GM18517 (cell line): ENCODE results near the gene NACC2.

Source experiments
- ATAC-seq: cut with Tn5 transposase; IDR thresholded peaks from one replicate; pipeline ENCODE4 v1.9.1; 2021; ENCODE audit warnings: mild to moderate bottlenecking, moderate library complexity; ENCODE audit not compliant: unreplicated experiment

Gene NACC2

DNA sequence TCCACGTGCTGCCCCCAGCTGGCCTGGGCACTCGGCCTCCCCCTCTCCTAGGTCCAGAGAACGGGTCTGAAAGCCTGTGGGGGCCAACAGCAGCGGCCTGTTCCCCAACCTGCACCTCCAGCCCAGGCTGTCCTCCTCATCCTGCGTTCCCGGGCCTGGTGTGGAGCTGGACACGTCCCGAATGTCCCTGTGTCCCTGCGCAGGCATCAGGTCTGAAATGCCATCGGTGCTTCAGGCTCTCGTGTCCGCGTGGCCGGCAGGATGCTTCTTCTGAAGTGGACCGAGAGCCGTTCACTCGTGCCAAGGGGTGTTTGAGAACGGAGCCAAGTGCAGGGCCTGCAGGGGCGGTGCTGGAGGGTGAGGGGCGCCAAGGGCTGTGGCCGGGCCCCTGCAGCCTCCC lies 109.2 kb downstream of the NACC2 start:
- ATAC-seq: no peak

DNA sequence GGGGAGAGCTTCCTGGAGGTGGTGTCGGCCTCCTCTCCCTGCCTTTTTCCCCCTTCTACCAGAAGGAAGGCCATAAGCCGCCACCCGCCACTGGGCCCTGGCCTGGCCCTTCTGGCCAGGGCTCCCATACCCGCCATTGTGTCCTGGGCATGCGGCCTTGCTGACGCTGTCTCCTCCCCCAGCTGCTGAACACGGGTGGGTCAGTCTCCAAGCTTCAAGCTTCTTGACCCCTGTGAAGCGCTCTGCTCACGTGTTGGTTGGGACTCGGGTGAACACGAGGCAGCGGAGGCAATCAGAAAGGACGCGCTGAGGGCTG lies 109.7 kb downstream of the NACC2 start:
- ATAC-seq: no peak

DNA sequence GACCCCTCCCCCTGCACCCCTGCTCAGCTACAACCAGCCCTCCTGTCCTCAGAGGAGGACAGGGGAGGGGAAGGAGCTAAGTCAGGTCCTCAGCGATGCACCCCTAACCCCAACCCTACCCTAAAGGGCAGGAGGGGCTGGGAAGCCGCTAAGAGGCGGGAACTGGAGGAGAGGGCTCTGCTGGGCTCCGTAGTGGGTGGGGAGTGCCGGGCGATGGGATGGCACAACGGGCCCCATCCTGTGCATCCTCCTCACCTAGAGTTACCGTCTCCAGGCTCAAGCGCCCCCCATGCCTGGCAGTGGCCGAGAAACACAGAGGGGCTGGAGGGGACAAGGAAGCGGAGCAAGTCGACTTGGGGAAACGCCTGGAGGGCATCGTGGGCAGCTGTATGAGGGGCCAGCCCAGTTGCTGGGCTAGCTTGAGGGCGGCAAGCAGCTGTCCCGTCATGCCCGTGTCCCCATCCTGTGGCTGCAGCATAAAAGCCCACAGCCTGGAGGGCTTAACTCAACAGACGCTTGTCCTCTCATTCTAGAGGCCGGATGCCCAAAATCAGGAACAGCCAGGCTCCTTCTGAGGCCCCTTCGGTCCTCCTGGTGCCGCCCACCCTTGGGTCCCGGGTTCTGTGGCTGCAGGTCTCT lies 110.9 kb downstream of the NACC2 start:
- ATAC-seq: no peak

DNA sequence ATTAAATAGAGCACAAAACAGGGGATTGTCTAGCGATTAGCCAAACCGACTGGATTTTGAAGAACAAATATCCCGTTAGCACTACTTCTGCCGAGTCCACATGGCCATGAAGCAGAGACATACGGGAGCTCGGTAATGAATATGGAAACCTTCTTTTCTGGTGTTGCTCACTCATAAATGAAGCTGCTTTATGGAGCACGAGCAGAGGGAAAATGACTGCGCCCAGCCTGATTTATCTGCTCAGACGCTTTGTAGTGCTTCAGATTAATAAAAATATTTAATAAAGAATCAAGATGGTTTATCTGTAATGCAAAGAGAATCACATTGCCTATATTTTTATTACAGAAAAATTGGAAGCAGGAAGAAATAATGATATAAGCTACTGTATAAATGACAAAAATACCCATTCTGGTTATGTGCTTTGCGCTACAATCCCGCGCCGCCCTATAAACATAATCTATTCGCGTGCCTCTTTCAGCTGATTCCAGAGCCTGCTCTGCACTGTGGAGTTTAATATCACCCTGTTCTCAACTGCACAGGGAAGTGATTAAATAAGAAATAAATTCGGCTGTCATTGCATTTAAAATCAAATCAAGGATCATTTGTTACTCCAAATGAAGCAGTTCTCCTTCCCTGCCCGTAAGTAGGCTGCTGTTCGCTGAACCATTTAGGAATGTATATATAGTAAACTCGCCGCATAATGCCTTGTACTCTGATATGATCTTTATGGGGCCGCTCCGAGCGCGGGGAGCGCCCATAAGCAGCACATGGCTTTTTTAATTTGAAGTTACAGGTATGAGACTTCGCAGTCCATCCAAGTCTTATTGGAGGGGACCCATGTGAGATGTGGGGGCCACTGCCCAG lies 111.6 kb downstream of the NACC2 start:
- no peak for ATAC-seq

DNA sequence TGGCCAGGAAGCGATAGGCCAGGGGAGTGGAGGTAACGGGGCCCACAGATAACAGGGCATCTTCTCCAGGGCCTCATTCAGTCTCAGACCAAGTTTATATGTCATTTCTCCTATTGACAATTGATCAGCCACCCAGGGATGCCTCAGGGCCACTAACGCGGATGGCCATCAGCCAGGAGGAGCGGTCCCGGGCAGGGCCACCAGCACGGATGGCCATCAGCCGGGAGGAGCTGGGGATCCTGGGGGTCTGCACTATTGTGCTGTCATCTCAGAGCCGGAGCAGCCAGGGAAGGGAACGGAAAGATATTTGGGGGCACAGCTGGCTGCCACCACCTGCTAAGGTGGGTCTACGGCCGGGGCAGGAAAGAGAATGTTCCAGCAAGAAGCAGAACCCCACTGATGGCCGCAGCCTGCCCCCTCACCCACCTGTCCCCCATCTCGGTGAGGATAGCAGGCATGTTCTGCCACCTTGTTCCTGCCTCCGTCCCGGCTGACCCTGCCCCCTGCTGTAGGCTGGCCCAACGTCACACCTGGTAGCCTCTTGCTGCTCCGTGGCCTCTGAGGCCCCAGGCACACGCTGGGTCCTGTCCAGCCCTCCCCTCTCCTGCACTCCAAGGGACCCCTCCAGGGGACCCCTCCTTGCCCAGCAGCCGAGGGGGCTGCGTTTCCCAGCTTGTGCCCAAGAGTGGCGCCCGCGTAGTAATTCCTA lies 112.4 kb downstream of the NACC2 start:
- ATAC-seq: no peak

DNA sequence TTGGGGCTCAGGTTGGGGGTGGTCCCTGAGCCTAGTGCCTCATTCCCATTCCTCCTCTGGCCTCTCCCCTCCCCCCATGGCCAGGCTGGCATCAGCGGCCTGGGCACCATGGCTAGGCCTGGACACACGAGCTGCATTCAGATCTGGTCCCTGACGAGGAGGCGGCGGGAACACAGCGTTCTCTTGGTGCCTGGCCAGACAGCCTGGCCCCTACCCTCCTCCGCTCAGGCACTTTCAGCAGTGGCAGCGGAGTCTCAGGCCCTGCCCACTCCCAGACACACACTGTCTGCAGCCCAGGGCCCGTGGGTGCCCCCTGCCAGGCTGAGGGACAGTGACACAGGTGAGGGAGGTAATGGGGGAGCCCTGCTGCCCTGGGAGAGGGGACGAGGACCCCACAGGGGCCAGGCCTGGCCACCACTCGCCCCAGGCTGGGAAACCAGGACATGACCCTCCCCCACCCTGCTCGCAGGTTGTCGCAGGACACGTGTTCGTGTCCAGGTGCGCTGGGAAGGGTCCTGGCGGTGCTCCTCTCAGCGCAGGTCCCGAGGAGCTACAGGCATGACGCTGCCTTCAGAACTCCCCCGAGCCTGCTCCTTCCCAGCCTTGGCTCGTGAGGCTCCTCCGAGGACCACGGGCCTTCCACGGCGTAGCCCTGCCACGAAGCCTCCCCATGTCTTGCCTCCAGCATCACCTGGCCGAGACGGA lies 114.0 kb downstream of the NACC2 start:
- ATAC-seq: no peak

DNA sequence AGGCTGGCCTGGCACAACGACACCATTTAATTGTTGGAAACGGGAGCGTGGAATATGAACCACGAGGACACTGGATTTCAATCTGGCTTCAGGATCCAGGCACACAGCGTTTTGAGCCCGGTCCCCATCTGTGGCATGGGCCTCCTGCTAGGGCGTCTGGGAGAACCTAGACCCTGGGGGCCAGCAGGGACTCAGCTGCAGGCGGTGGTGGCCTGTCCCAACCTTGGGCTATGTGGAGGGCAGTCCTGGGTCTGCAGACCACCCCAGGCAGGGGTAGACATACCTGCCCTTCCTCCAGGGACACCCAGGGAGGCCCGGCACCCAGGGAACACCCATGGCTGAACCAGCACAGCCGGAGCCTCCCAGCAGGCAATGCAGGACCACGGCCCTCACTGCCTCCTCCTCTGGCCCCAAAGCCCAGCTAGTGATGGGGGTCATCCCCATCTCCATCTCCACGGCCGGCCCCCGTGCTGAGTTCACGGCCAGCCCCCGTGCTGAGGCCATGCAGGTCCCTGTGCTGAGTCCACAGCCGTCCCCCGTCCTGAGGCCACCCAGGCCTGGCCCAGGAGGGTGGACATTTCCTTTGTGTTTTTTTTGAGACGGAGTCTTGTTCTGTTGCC lies 115.4 kb downstream of the NACC2 start:
- no peak for ATAC-seq

DNA sequence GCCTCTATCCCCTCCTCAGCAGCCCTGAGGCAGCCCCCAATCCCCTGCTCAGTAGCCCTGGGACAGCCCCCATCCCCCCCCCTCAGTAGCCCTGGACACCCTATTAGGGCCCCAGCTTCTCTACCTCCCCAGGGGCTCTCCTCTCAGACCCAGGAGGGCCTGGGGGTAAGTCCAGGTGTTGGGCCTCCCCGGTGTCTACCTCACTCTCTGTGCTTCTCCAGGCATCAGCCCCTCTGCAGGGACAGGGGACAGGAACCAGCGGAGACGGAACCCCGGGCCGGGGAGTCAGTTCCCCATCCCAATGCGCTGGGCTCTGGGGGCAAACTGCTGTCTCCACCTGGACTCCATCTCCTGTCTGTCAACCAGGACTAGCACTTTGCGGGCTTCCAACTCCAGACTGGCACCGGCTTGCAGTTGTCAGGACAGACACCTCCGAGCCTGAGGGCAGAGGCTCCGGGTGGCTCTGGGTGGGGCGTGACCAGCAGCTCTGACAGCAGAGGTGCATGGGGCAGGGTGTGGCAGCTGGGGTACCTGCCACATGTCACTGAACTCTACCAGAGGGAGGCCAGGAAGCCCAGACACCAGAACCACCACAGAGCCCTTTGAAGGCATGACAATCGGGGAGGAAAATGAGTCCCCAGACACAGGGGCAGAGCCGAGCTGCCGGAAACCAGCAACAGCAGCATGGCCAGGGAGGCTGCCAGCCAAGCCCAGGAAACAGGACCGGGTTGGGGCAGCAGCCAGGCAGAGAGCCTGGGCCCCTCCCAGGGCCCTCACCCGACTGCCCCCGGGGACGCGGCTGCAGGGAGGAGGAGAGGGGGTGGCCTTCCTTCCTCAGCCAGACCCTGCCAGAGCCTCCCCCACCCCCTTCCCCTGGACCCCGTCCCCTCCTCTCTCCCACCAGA lies 116.2 kb downstream of the NACC2 start:
- ATAC-seq: no peak

DNA sequence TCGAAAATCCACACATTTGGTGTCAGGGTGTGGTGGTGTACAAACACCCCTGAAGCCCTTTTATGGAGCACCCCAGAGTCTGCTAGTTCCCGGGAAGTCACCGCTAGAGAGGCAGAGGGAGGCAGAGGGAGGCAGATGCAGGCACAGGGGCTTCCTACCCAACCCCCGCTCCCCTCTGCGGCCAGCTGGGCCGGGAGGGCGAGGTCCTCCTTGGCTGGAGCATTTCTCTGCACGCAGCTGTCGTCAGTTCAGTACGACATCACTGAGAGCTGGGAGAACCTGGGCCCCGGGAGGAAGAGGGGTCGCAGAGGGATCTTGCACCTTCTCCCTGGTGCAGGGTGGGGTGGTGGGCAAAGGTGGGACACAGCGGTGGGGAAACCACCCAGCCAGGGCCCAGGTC lies 118.1 kb downstream of the NACC2 start:
- no peak for ATAC-seq

DNA sequence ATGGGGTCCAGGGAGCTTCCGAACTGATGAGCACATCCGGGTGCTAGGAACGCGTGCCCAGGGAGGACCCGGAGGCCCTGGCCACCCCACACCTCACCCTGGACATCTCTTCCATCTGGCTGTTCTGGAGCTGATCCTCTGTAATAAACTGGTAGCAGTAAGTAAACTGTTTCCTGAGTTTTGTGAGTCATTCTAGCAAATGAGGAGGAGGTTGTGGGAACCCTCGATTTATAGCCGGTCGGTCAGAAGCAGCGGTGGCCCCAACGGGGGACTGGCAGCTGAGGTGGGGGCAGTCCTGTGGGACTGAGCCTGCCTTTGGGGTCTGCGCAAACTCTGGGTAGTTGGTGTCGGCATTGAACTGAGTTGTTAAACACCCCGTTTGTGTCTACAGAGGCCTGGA lies 118.6 kb downstream of the NACC2 start:
- ATAC-seq: no peak

DNA sequence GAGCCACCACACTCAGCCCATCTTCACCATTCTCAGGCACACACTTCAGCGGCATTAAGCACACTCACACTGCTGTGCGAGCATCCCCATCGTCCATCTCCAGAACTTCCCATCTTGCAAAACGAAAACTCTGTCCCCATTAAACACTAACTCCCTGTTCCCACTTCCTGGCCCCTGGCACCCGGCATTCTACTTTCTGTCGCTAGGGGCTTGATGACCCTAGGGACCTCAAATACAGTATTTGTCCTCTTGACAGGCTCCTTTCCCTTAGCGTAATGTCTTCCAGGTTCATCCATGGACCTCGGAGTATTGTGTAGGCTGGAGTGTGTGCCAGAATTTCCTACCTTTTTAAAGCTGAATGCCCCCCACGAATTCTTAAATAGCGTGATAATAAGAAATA lies 119.3 kb downstream of the NACC2 start:
- ATAC-seq: no peak

DNA sequence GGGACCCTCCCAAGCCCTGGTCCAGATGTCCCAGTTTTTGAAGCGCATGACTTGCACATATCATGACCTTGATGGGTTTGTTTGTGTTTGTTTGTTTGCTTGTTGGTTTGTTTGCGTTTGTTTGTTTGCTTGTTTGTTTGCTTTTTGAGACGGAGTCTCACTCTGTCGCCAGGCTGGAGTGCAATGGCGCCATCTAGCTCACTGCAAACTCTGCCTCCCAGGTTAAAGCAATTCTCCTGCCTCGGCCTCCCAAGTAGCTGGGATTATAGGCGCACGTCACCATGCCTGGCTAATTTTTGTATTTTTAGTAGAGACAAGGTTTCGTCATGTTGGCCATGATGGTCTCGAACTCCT lies 120.9 kb downstream of the NACC2 start:
- no peak for ATAC-seq

DNA sequence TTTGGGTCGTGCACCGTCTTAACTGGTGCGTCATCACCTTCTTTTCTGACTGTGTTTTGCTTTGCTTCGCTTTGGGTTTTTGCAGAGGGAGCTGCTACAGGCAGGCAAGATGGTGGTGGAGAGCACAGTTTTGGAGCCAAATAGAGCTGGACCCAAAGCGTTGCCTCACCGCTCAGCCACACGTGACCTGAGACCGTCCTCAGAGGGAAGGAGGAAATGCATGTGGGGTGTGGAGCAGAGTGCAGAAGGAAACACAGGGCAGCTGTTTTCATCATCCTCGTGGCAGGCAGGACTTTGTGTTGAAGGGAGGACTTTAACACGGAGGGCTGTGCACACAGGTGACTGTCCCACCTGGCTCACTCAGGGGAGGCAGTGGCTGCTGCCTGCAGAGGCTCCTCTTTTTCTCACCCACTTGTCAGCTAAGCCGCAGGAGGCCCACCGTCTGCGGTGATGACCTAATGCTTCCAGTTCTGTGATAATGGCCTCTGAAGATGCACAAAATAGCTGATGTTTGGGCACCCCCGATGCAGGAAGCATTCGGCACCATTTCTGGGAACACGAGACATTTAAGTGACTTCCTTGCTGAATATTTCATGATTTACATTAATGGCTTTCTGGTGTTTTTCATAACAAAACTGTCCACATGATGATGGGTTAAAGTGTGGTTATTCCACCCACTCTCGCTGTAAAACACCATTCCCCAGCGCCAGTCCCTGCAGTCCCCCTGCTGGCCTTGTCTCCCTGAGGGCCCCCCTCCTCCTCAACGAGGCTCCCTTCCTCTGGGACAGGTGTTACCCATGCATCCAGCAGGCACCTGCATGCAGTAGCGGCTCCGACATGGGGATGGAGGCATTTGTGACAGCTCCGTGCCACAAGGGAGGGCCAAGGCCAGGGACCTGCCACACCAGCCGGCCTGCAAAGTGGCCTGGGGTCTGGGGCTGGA lies 121.5 kb downstream of the NACC2 start:
- no peak for ATAC-seq

DNA sequence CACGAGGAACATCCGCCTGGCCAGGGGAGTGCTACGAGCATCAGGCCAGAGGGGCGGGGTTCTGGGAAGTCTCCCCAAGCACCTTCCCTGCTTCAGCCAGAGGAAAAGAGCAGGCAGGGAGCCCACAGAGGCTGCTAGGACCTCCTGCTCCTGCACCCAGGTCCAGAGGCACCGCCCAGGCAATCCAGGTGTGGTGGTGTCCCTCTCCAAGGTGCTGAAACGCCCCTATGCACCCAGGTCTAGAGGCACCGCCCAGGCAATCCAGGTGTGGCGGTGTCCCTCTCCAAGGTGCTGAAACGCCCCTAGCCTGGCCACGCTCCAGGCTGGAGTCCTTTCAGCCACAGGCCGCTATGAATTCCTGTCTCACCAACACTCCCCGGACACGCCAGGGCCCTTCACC lies 123.2 kb downstream of the NACC2 start:
- no peak for ATAC-seq

DNA sequence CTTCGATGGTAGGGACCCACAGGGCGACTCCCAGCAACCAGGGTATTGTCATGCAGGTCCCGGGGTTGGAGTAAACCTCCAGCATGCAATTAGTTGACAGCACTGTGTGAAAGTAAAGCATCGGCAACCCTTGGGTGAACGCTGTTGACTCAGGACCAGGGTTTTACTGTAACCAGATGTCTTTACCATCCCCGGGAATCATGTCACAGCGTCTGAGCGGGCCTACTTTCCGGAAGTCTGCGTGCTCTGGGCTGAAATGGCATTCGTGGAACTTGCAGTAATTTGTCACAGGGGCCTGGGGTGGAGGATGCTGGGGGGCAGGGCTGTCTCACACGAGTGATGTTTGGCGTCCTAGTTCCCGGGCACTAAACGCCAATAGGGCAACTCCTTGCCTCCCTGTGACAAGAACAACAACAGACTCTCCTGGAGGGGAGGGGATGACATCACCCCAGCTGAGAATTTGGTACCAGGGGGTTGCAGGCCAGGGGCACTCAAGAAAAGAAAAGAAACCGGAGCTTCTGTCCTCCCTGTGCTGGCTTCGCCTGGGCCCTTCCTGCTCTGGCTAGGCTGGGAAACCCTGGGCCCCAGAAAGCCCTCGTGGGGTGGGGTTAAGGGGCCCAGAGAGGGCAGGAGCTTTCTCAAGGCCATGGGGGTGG lies 123.8 kb downstream of the NACC2 start:
- no peak for ATAC-seq

DNA sequence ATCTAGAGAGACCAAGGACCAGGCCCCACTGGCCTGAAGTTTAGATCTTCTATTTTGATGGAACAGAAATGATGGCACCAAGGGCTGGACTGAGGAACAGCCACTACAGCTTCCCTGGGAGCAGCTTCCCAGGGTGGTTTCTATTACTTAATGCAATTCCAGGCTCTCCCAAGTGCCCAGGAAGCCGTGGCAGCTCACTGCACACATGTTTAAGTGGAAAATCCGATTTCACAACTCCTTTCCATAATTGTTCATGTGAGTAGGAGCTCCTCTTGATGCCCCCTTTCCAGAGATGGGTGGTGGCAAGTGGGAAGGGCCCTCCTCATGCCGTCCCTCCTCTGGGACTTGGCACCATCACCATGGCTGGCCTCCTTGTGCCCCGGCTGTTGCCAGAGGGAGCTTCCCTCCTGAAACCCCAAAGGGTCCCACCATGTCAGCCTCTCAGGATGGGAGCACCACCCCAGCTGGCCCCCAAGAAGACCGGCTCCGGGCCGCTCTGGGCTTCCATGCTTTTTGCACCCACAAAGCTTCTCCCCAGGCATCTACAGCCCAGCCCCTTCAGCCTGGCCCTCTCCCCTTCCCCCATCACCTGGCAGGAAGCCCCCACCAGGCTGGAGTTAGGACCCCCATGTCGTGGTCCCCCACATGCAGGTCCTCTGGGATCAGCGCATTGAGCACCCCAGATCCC lies 124.8 kb downstream of the NACC2 start:
- ATAC-seq: no peak

DNA sequence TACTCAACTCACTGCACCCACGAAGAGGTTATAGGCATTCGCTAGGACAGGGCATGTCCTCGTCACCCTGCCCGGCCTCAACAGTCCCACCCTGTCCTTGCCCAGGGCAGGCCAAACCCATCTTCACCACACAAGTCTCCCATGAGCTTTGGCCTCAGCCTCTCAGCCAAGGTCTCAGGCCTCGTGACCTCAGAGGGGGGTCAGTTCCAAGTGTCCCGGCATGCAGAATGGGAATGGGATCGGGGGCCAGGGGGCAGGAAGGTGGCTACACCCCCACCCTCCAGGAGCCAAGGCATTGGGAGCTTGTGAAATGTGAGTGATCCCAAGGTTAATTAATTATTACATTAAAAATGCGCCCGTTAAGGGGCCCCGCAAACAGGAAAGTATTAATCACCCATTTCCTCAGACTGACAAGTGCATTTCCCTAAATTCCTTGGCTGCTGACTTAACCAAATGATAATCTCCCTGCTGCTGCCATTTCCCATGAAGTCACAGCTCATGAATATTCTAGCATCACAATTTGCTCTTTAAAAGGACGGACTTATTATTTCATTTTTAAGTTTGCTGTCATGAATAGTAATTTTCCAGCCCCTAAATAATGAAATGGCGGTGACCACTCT lies 125.9 kb downstream of the NACC2 start:
- no peak for ATAC-seq

DNA sequence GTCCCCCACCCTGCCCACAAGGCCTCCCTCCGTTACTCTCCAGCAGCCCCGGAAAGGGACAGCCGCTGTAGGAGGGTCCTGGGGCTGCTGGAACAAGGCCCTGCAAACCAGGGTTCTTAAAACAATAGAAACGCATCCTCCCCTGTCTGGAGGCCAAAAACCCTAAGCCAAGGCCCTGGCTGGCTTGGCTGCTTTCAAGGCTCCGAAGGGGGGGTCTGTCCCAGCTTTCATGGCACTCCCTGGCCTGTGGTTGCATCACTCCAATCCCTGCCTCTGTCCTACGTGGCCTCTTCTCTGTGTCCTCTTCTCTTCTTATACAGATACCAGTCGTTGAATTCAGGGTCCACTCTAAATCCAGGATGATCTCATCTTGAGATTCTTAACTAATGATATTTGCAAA lies 126.5 kb downstream of the NACC2 start:
- no peak for ATAC-seq
